Nucleus accumbens (tissue), 56 donors: ENCODE data around the gene PYHIN1.

ENCODE experiments used
- DNase-seq, 56 donors: peaks; one replicate each; lab custom pipeline; 2025; lab: John Stamatoyannopoulos, UW

PYHIN1 gene

GRCh38 chr1:158931055-158931737 lies at the start of gene PYHIN1:
TSS of gene PYHIN1 (plus strand) at chr1:158931552. CDS start at chr1:158936911, 5,359 bp downstream.
- no peak for DNase-seq

- no peak for DNase-seq
These were observed 37.7 kb upstream of the PYHIN1 start for GRCh38 chr1:158893654-158894053.

GRCh38 chr1:158898722-158899121 lies 32.6 kb upstream of the PYHIN1 start:
- no peak for DNase-seq

- DNase-seq = no peak
These were observed 29.7 kb upstream of the PYHIN1 start for GRCh38 chr1:158901623-158902022.

GRCh38 chr1:158916085-158916484 lies 15.3 kb upstream of the PYHIN1 start:
- DNase-seq = no peak

GRCh38 chr1:158924677-158925076 lies 6.7 kb upstream of the PYHIN1 start:
- no peak for DNase-seq

GRCh38 chr1:158930504-158930903 lies 848 bp upstream of the PYHIN1 start:
- DNase-seq = no peak

GRCh38 chr1:158932171-158932570 lies 819 bp downstream of the PYHIN1 start:
- no peak for DNase-seq

- no peak for DNase-seq
These were observed 2.3 kb downstream of the PYHIN1 start for GRCh38 chr1:158933621-158934020.

GRCh38 chr1:158939180-158939579 lies 7.8 kb downstream of the PYHIN1 start:
- DNase-seq = no peak

GRCh38 chr1:158941317-158941716 lies 10.0 kb downstream of the PYHIN1 start:
- DNase-seq = no peak

GRCh38 chr1:158942490-158942889 lies 11.1 kb downstream of the PYHIN1 start:
- DNase-seq = no peak

- DNase-seq = no peak
These were observed 11.7 kb downstream of the PYHIN1 start for GRCh38 chr1:158943059-158943458.

GRCh38 chr1:158945061-158945460 lies 13.7 kb downstream of the PYHIN1 start:
- DNase-seq = no peak

GRCh38 chr1:158946785-158947184 lies 15.4 kb downstream of the PYHIN1 start:
- DNase-seq = no peak

GRCh38 chr1:158951956-158952355 lies 20.6 kb downstream of the PYHIN1 start:
- no peak for DNase-seq

- DNase-seq = no peak
These were observed 21.1 kb downstream of the PYHIN1 start for GRCh38 chr1:158952416-158952815.

- no peak for DNase-seq
These were observed 29.8 kb downstream of the PYHIN1 start for GRCh38 chr1:158961178-158961577.

GRCh38 chr1:158962983-158963382 lies 31.6 kb downstream of the PYHIN1 start:
- DNase-seq = no peak

GRCh38 chr1:158969166-158969565 lies 37.8 kb downstream of the PYHIN1 start:
- no peak for DNase-seq

- DNase-seq = no peak
These were observed 38.5 kb downstream of the PYHIN1 start for GRCh38 chr1:158969855-158970254.

GRCh38 chr1:158972841-158973240 lies 41.5 kb downstream of the PYHIN1 start:
- DNase-seq = no peak

- no peak for DNase-seq
These were observed 44.9 kb downstream of the PYHIN1 start for GRCh38 chr1:158976219-158976618.
